ELR (cell line): Measurements from ENCODE around the gene ZPBP.
"Not testable (repeated sequence)": the region's sequence is repeated elsewhere in the genome, so short reads cannot be mapped to it uniquely, and the experiment has no call there.

ENCODE experiments used
- DNase-seq: peaks from one replicate; pipeline ENCODE4 v3.0.0-alpha.2; 2015; ENCODE audit warnings: low read depth

ZPBP gene

DNA sequence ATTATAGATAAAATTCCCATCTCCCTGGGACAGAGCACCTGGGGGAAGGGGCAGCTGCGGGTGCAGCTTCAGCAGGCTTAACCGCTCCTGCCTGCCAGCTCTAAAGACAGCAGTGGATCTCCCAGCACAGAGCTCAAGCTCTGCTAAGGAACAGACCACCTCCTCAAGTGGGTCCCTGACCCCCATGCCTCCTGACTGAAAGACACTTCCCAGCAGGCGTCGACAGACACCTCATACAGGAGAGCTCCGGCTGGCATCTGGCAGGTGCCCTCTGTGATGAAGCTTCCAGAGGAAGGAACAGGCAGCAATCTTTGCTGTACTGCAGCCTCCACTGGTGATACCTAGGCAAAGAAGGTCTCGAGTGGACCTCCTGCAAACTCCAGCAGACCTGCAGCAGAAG, 51.9 kb downstream of the ZPBP start:
- not testable (repeated sequence) for DNase-seq

DNA sequence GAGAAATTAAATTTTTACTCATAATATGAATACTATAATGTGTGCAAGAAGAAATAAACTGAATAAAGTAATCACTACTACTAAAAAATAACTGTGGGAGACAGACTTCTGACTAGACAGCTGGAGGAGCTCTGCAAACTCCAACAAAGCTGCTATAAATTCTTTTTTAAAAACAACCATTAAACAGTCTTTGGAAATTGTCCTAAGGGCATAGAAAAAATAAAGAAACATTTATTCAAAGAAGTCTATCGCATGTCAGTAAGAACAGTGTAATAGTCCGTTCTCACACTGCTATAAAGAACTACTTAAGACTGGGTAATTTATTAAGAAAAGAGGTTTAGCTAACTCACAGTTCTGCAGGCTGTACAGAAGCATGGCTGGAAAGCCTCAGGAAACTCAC, 56.0 kb downstream of the ZPBP start:
- DNase-seq, result no peak

DNA sequence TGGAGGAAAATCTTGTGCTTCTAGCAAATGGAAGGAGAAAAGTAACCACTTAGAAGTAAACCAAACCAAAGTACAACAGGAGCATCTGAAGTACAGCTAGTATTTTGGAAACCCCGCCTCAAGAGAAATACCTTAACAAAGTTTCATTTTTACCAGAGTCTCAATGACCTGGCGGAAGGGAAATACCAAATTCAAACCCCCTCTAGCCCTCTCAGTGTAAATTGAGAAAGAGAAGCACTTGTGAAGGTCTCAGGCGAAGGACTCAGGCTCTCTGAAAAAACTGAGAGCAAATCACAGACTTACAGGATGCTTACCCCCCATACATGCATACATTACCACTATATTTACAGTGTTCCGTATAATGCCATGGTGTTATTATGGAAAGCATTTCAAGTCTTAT, 70.1 kb downstream of the ZPBP start:
- no peak for DNase-seq

DNA sequence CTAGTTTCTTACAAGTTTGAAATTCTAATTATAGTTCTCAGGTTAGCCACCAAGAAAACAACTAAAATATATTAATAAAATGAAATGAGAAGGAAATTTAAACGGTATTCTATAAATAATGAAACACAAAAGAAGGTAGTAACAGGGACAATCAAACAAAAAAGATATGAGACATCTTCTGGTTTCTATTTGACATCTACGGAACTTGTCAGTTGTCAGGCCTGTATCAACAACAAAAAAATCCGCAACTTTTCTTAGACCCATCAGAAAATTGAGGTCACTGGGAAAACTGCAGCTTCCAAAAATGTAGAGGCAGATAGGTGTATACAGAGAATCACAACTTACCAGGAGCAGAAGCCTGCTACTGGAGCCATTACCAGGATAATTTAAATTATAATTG, 70.6 kb downstream of the ZPBP start:
- DNase-seq, result no peak

DNA sequence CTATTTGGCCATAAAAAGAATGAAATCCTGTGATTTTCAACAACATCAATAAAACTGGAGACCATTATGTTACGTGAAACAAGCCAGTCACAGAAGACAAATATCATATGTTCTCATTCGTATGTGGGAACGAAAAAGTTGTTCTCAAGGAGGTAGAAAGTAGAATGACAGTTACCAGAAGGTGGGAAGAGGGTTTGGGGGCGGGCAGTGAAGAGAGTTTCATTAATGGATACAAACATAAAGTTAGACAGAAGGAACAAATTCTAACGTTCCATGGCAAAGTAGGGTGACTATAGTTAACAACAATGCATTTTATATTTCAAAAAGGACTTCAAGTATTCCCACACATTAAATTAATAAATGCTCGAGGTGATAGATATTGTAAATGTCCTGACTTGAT, 97.4 kb downstream of the ZPBP start:
- DNase-seq, result no peak

DNA sequence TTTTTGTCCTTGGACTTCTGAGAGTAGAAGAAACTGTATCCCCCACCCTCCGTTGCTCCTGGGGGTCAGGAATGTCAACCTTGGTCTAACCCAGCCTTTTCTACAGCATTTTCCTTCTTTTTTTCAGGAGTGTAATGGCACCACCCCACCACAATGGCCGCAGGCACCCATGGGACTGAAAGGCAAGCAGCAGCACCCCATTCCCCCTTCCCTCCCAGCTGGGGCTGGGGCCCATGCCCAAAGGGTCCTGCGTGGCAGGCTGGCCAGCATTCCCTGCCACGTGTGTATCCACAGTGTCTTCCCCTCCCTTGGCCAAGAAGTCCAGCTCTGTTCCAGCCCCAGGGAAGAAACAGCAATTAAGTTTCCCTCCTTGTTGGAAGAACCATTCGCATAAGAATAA, 106.9 kb downstream of the ZPBP start:
- DNase-seq, result no peak

DNA sequence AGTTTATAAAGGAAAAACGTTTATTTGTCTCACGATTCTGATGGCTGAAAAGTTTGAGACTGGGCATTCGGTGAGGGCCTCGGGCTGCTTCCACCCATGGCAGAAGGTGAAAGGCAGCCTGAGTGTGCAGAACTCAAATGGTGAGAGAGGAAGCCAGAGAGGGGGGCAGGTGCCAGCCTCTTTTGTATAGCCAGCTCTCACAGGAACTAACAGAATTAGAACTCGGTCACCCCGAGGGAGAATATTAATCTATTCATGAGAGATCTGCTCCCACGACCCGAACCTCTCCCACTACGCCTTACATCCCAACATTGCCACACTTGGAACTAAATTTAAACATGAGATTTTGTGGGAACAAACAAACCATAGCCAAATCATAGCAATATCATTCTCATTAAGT, 112.6 kb downstream of the ZPBP start:
- no peak for DNase-seq

DNA sequence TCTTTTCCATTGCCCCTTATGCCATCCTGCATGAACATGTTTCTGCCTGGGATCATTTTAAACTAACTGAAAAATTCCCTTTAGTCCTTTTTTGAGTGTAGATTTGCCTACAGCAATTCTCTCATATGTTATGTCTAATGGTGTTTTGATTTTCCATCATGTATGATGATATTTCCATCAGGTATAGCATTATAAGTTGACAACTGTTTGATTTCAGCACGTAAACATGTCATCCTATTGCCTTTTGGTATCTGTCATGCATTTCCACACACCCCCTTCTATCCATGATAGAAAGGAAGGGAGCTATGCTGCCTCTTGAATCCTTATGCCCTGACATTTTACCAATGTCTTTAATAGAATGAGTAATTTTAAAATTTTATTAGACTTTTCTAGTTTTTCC, 116.8 kb downstream of the ZPBP start:
- no peak for DNase-seq

DNA sequence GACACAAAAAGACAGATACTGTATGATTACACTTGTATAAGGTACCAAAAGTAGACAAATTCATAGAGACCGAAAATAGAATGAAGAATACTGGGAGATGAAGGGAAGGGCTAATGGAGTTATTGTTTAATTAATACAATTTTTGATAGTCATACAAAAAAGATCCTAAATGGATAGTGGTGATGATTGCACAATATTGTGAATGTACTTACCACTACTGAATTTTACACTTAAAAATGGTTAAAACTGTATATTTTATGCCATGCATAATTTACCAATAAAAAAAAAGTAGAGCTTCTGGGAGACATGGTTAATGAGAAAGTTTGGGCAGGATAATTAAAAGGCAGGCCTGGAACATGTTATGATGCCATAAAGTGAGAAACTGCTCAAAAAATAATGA, 119.0 kb downstream of the ZPBP start:
- no peak for DNase-seq

DNA sequence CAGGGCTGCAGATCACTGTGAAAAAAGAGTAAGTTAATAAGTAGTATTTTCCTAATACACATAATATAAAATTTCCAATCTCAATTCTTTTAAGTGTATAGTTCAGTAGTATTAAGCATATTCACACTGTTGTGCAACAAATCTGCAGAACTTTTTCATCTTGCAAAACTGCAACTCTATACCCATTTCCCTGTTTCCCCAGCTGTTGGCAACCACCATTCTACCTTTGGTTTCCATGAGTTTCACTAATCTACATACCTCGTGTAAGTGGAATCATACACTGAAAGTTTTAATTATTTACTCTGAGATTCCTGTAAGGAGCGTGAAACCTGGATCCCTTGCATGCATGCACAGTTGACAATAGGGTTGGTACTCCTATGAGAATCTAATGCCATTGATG, 155.4 kb downstream of the ZPBP start:
- no peak for DNase-seq

DNA sequence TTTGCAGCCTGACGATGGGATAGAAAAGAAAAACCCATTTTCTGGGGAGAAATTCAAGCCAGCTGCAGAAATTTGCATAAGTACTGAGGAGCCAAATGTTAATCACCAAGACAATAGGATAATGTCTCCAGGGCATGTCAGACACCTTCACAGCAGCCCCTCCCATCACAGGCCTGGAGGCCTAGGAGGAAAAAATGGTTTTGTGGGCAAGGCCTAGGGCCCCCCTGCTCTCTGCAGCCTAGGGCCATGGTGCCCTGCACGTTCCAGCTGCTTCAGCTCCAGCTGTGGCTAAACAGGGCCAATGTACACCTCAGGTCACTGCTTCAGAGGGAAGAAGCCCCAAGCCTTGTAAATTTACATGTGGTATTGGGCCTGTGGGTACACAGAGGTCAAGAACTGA, 161.4 kb downstream of the ZPBP start:
- DNase-seq, result no peak

DNA sequence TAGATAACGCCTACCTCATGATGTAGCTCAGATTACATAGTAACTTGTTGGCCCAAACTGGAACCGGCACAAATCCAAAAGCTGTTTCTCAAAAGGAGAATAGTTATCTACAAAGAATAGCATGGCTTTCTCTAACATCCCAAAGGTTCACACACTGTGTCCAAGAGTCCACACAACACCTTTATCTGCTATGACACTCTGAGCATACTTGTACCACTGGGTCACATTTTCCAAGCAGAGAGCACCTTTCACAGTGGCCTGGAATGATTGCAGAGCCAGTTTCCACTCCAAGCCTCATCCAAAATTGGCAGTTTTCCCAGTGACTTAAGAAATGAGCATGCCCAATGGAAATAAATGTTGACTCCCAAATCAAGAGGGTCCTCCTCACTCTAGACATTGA, 164.3 kb downstream of the ZPBP start:
- DNase-seq, result no peak

DNA sequence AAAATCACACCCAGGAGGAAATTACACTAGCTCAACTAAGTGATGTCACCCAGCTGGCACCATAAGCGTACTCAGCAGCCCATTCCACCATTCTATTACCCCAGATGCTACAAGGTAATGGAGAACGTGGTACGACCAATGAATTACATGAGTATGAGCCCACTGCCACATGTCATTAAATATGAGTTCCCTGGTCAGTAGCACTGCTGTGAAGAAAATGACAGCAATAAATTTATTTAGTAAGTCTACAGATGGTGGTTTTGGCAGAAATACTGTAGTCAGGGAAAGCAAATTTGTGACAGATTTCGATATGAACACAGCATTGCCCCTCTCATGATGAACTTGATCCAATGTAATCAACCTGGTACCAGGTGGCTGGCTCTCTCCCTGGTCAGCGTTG, 165.4 kb downstream of the ZPBP start:
- DNase-seq, result no peak

DNA sequence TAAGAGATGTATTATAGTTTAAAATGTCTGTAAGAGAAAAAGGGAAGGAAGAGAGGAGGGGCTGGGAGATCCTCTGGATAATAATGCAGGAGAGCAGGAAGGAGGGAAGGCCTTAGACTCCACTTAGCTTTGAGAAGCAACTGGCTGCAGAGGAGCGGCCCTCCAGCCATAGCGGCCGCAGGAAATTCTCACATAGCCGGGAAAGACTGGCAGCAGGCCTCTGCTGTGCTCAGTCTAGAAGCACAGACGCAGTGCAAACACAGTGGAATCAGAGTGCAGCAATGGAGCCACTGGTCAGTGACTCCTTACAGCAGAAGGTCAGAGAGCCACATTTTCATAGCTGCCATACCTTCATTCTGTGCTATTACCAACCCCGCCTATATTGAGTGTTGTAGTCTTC, 166.3 kb downstream of the ZPBP start:
- DNase-seq, result no peak

DNA sequence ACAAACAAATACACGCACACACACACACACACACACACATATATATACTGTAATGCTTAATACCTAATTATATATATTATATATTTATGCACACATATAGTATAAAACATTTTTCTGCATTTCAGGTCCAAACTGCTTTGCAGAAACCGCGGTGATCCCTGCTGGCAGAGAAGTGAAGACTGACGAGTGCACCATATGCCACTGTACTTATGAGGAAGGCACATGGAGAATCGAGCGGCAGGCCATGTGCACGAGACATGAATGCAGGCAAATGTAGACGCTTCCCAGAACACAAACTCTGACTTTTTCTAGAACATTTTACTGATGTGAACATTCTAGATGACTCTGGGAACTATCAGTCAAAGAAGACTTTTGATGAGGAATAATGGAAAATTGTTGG, 181.1 kb downstream of the ZPBP start:
- no peak for DNase-seq

DNA sequence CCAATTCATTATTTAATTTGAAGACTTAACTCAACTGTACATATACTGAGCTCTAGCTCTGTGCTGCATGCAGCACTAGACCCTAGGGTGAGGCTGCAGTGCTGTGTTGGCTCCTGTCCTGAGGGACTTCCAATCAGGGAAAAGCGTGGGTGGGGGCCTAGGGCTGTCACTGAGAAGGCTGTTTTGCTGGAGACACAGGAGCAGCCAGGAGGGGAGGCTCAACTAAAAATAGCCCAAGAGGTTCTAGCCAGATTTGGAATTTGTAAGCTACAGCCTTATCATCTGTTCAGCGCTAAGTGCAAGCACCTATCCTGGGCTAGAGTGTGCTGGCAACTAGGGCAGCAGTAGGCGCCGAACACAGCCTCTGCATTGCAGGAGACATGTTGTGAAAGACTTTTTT, 198.5 kb downstream of the ZPBP start:
- DNase-seq, result no peak

DNA sequence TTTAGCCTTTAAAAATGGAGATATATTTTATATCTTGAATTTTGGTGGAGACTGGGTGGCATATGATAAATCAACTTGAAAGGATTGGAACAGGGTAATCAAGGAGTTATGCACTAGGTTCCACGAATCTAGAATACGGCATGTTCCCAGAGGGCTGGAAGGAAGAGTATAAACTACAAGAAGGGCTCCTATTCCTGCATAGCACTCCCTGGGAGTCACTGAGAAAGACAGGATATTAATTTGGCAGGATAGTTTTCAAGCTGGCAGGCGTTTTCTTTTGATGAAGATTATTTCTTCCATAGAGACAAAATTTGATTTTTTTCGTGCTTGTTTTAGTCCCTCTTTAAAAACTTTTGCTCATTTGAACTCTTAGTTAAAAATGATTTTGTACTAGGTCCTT, 199.9 kb downstream of the ZPBP start:
- DNase-seq, result no peak

DNA sequence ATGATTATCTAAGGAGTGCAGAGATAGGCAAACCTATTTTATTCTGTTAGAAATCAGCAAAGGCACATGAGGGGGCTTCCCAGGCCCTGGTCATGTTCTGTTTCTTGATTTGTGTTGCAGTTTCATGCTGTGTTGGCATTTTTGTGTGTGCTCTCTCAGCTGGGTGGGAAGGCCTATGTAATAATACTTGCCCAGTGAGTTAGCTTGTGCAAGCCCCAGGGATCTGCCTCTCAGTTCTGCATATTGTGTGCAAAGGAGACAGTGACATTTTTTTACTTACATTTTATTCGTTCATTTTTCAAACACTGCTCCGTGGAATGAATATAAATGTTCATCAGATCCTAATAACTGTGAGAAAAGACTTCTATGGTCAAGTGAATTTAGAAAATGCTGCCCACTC, 200.6 kb downstream of the ZPBP start:
- DNase-seq, result no peak
